ENCODE results near the gene SPPL3. TPM values are rescaled to one million over a fixed set of nuclear protein-coding genes. Genes with fewer than 3 reads are reported as not detected.
A peak's percentile ranks its signal among the peaks of the same experiment; 100 is the strongest.
"Not testable (repeated sequence)": the region's sequence is repeated elsewhere in the genome, so short reads cannot be mapped to it uniquely, and the experiment has no call there.

SPPL3 gene
- total RNA-seq, 1 donor from 2014 or later, result 40.3 TPM

DNA sequence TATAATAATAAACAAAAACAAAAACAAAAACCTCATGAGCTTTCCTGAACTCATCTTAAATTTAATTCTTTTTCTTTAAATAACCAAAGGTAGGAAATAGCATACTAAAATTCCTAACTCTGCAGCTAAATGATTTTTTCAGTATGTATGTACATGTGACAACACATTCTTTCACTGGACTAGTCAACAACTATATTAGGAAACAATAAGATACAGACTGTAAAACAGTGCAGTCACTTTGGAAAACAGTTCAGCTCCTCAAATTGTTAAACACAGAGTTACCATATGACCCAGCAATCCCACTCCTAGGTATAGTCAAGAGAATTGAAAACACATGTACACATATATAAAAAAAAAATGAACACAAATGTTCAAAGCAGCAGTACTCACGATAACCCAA lies 64.7 kb downstream of the SPPL3 start:
- ChIA-PET CTCF (interaction anchor here (1.1 kb wide), 1 partner anchor 16 kb away, joined by 3 read pairs; no protein-coding TSS in a partner anchor), POLR2A (no interaction called here)
- Mint-ChIP-seq H3K27me3 (no peaks in the 10 kb centered on the region), H3K9me3 (no peaks in the 10 kb centered on the region), H3K4me3 (no peak overlapping the region), H3K4me1 (peaks cover 48% of the 10 kb centered on the region), H3K27ac (no peak overlapping the region), H3K36me3 (ENCODE audit: low read depth) (peaks cover 3% of the 10 kb centered on the region)
- intact Hi-C loops (cut with micrococcal nuclease), result no loop called here
- DNase-seq, result no peak
- TF ChIP-seq CTCF (IDR thresholded peaks at IDR 0.05), result no peak
- no peak for ATAC-seq (ENCODE audit: low read depth)

GRCh38 chr12:120838629-120839383 lies 65.4 kb downstream of the SPPL3 start:
- CTCF ChIA-PET; intact Hi-C loops (cut with micrococcal nuclease): not testable (repeated sequence)

DNA sequence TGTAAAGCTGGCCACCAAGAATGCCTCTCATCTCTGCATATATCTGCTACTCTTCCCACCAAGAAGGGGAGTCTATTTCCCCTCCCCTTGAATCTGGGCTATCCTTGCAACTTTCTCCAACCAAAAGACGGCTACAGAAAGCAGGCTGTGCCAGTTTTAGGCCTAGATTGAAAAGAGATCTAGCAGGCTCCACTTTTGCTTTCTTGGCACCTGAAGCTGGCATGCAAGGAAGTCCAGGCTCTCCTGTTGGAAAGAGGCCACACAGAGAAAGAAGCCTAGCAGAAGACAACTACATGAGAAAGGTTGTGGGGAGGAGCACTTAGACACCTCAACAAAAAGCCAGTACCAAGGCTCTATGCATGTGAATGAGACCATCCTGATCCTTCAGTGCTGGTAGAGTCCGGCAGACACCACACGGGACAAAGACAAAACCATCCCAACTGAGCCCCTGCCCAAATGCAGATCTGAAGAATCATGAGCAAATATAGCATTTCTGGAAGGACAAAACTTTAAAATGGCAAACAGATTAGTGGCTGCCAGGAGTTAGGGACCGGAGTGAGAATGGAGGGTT lies 68.0 kb downstream of the SPPL3 start:
- Mint-ChIP-seq H3K27me3 (no peaks in the 10 kb centered on the region), H3K27ac (peak overlapping the region; percentile 82), H3K9me3 (no peaks in the 10 kb centered on the region), H3K36me3 (ENCODE audit: low read depth) (peaks cover 2% of the 10 kb centered on the region), H3K4me3 (no peak overlapping the region), H3K4me1 (peaks cover 52% of the 10 kb centered on the region)
- ChIA-PET CTCF (interaction anchor here (1.2 kb wide), 1 partner anchor 13 kb away, joined by 4 read pairs; no protein-coding TSS in a partner anchor), POLR2A (interaction anchor here (1.5 to 3.1 kb wide), 3 partner anchors 12 to 544 kb away, joined by 4 to 18 read pairs (median 5); partner anchors contain the start of gene RNU4-2)
- no peak for DNase-seq
- no peak for TF ChIP-seq CTCF (IDR thresholded peaks at IDR 0.05)
- ATAC-seq (ENCODE audit: low read depth), result no peak
- intact Hi-C loops (cut with micrococcal nuclease), result no loop called here

More at GRCh38 chr12:120838629-120839383, 65.4 kb downstream of the SPPL3 start:
- peaks cover 49% of the 10 kb centered on the region for H3K4me1 Mint-ChIP-seq
- H3K27me3 Mint-ChIP-seq; H3K9me3 Mint-ChIP-seq; H3K4me3 Mint-ChIP-seq; H3K36me3 Mint-ChIP-seq (ENCODE audit: low read depth); POLR2A ChIA-PET; H3K27ac Mint-ChIP-seq; ATAC-seq (ENCODE audit: low read depth); DNase-seq: not testable (repeated sequence)

DNA sequence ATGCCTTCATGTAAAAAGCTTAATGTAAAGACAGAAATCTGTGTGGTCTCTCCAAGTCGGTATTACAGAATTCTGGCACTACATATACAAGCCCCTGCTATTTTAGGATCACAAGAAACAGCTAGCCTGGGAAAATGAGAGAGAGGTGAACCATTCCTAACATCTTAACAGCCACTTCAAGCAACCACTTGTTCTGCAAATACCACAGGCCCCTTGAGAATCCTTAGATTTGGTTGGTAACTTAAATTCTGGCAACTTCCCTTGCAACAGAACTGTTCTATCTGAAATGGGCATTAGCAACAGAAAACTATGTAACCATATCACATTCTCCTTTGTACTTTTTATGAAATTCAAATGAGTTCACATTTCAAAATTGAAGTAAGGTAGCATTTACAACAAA lies 68.5 kb downstream of the SPPL3 start:
- POLR2A ChIA-PET, result interaction anchor here (0.9 to 3.1 kb wide), 5 partner anchors 13 to 544 kb away, joined by 3 to 18 read pairs (median 5); partner anchors contain the start of genes RNU4-2 and SPPL3
- peak overlapping the region; percentile 82 for H3K27ac Mint-ChIP-seq

DNA sequence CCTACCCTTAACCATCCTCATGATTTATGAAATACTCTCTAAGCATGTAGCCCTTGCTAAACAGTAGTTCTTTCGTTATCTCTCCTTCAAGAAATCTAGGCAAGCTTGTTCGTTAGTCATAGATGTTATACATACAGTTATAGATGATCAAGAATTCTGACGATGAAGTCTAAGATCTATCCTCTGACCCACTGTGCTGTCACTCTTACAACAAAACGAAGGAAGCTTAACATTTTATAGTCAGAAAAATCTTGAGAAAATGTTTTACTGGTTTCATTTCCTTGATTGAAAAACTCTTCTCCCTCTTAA lies 68.9 kb downstream of the SPPL3 start:
- peak overlapping the region; percentile 52 for H3K4me3 Mint-ChIP-seq
- no peak for TF ChIP-seq CTCF (IDR thresholded peaks at IDR 0.05)
- peaks cover 55% of the 10 kb centered on the region for H3K4me1 Mint-ChIP-seq
- ATAC-seq (ENCODE audit: low read depth), result peak; percentile 54
- intact Hi-C loops (cut with micrococcal nuclease), result loop anchor here (2.0 kb wide), 2 partner anchors 14 to 18 kb away; no protein-coding TSS in a partner anchor
- DNase-seq, result no peak
- ChIA-PET CTCF (interaction anchor here (1.2 kb wide), 1 partner anchor 14 kb away, joined by 4 read pairs; no protein-coding TSS in a partner anchor), POLR2A (interaction anchor here (0.9 to 3.1 kb wide), 5 partner anchors 13 to 543 kb away, joined by 3 to 18 read pairs (median 5); partner anchors contain the start of genes RNU4-2 and SPPL3)
- H3K36me3 Mint-ChIP-seq (ENCODE audit: low read depth), result peaks cover 2% of the 10 kb centered on the region
- H3K27ac Mint-ChIP-seq, result peak overlapping the region; percentile 82
- no peaks in the 10 kb centered on the region for H3K9me3 Mint-ChIP-seq
- H3K27me3 Mint-ChIP-seq, result no peaks in the 10 kb centered on the region

More for the DNA sequence above, 68.5 kb downstream of the SPPL3 start:
- no peaks in the 10 kb centered on the region for H3K9me3 Mint-ChIP-seq
- no peaks in the 10 kb centered on the region for H3K27me3 Mint-ChIP-seq
- H3K4me3 Mint-ChIP-seq, result peak overlapping the region; percentile 52
- intact Hi-C loops (cut with micrococcal nuclease), result loop anchor here (2.0 kb wide), 2 partner anchors 13 to 19 kb away; no protein-coding TSS in a partner anchor
- CTCF ChIA-PET, result interaction anchor here (1.2 kb wide), 1 partner anchor 14 kb away, joined by 4 read pairs; no protein-coding TSS in a partner anchor
- peaks cover 54% of the 10 kb centered on the region for H3K4me1 Mint-ChIP-seq
- peak; percentile 60 for ATAC-seq (ENCODE audit: low read depth)
- TF ChIP-seq CTCF (IDR thresholded peaks at IDR 0.05), result no peak
- peaks cover 2% of the 10 kb centered on the region for H3K36me3 Mint-ChIP-seq (ENCODE audit: low read depth)
- no peak for DNase-seq
